H1 (cell line): ENCODE data around the gene ARMS2. TPM values are rescaled to one million over a fixed set of nuclear protein-coding genes. Genes with fewer than 3 reads are reported as not detected.

Experiments
- CTCF ChIA-PET: fragments of 300-600 bp; sonication (Branson Sonifier 250); formaldehyde crosslinking; loops from one replicate; lab custom pipeline; 2021; ENCODE audit not compliant: partially characterized antibody; lab: Charles Lee
- POLR2A ChIA-PET: fragments of 300-600 bp; sonication (Branson Sonifier 250); formaldehyde crosslinking; loops from one replicate; lab custom pipeline; 2021; ENCODE audit warnings: inconsistent platforms; ENCODE audit not compliant: partially characterized antibody; lab: Charles Lee
- DNase-seq, 2 experiments: peaks; one replicate each; pipeline versions ENCODE4 v3.0.0 to v3.0.0-alpha.2; 2010 to 2022; ENCODE audit warnings: low spot score in 2 of 2, low read depth in 1 of 2, mixed read lengths in 1 of 2
- FAIRE-seq: peaks from 2 replicates; lab custom pipeline; 2011; peaks lifted over from hg19 to GRCh38; lab: Jason Lieb, UNC
- H2AFZ ChIP-seq: 2 replicates; pipeline ENCODE4 v1.8.1; 2012; ENCODE audit warnings: low read length, inconsistent platforms
- H2AK5ac ChIP-seq: 2 replicates; pipeline ENCODE4 v1.6.1; 2013; ENCODE audit warnings: low read depth, low read length
- H2BK120ac ChIP-seq: replicated peaks from 2 replicates; pipeline ENCODE3; 2013; ENCODE audit warnings: low read depth, low read length, inconsistent platforms
- H2BK12ac ChIP-seq: 2 replicates; pipeline ENCODE4 v1.6.1; 2013; ENCODE audit warnings: low read depth, low read length
- H2BK15ac ChIP-seq: 2 replicates; pipeline ENCODE4 v1.6.1; 2013; ENCODE audit warnings: low read length
- H2BK20ac ChIP-seq: 2 replicates; pipeline ENCODE4 v1.6.1; 2013; ENCODE audit warnings: low read length
- H2BK5ac ChIP-seq: 2 replicates; pipeline ENCODE4 v1.6.1; 2013; ENCODE audit warnings: low read depth, low read length
- H3K14ac ChIP-seq: 2 replicates; pipeline ENCODE4 v1.6.1; 2013; ENCODE audit warnings: inconsistent platforms; ENCODE audit not compliant: insufficient read length
- H3K18ac ChIP-seq: 2 replicates; pipeline ENCODE4 v1.6.1; 2013; ENCODE audit warnings: low read length; ENCODE audit errors: extremely low read depth
- H3K23ac ChIP-seq: 2 replicates; pipeline ENCODE4 v1.6.1; 2013; ENCODE audit warnings: inconsistent platforms; ENCODE audit not compliant: insufficient read length
- H3K23me2 ChIP-seq: 2 replicates; pipeline ENCODE4 v1.6.1; 2013; ENCODE audit warnings: low read depth, low read length
- H3K27ac ChIP-seq: 2 replicates; pipeline ENCODE4 v1.6.1; 2011; ENCODE audit warnings: low read depth, low read length, inconsistent platforms
- H3K27me3 ChIP-seq, 4 experiments: replicated peaks in 1 of 4; 1 replicate in 1 of 4; 2 replicates in 3 of 4; pipeline versions ENCODE4 v1.6.1 to v1.8.1; 2011 to 2013; ENCODE audit warnings: low read length in 3 of 4, mild to moderate bottlenecking in 3 of 4, inconsistent platforms in 2 of 4, mixed read lengths in 2 of 4, moderate library complexity in 1 of 4; ENCODE audit not compliant: control insufficient read depth in 3 of 4, insufficient read depth in 3 of 4; ENCODE audit errors: extremely low read depth in 1 of 4
- H3K36me3 ChIP-seq, 4 experiments: 2 replicates each; pipeline versions ENCODE4 v1.6.1 to v1.8.1; 2011 to 2013; ENCODE audit warnings: mild to moderate bottlenecking in 4 of 4, low read length in 3 of 4, moderate library complexity in 2 of 4, control low read depth in 1 of 4, inconsistent platforms in 1 of 4; ENCODE audit not compliant: insufficient read depth in 4 of 4, control insufficient read depth in 2 of 4
- H3K4ac ChIP-seq: replicated peaks from 2 replicates; pipeline ENCODE3; 2013; ENCODE audit warnings: low read length, low read depth, mixed read lengths, inconsistent platforms; ENCODE audit not compliant: insufficient read length
- H3K4me1 ChIP-seq, 4 experiments: replicated peaks in 1 of 4; 1 replicate in 1 of 4; 2 replicates in 3 of 4; pipeline versions ENCODE4 v1.6.1 to v1.8.1; 2011 to 2013; ENCODE audit warnings: low read length in 3 of 4, inconsistent platforms in 2 of 4, mixed read lengths in 1 of 4; ENCODE audit not compliant: insufficient read depth in 4 of 4, control insufficient read depth in 3 of 4
- H3K4me2 ChIP-seq, 2 experiments: 2 replicates each; pipeline versions ENCODE4 v1.6.1 to v1.8.1; 2011 to 2013; ENCODE audit warnings: low read depth in 2 of 2, low read length in 2 of 2, control low read depth in 1 of 2, inconsistent platforms in 1 of 2, mild to moderate bottlenecking in 1 of 2; ENCODE audit not compliant: insufficient read depth in 1 of 2
- H3K4me3 ChIP-seq, 4 experiments: fragments of 200-600, 300-600 bp in 1 of 4; sonication (generic), shearing (Covaris generic), sonication (Bioruptor Twin) in 1 of 4; 2 replicates each; pipeline versions ENCODE4 v1.5.1 to v1.8.1; 2011 to 2016; ENCODE audit warnings: low read length in 4 of 4, low read depth in 3 of 4, control low read depth in 2 of 4, inconsistent platforms in 2 of 4, mild to moderate bottlenecking in 2 of 4, mixed read lengths in 1 of 4, moderate library complexity in 1 of 4; ENCODE audit not compliant: insufficient read depth in 2 of 4; ENCODE audit errors: extremely low read depth in 1 of 4
- H3K56ac ChIP-seq: replicated peaks from 2 replicates; pipeline ENCODE3; 2013; ENCODE audit warnings: low read depth, mild to moderate bottlenecking, mixed read lengths, low read length, inconsistent platforms; ENCODE audit not compliant: insufficient read length
- H3K79me1 ChIP-seq: 2 replicates; pipeline ENCODE4 v1.6.1; 2013; ENCODE audit warnings: low read depth, low read length, control low read depth
- H3K79me2 ChIP-seq, 2 experiments: 2 replicates each; pipeline versions ENCODE4 v1.6.1 to v1.8.1; 2012 to 2013; ENCODE audit warnings: low read length in 2 of 2, mild to moderate bottlenecking in 2 of 2, inconsistent platforms in 1 of 2; ENCODE audit not compliant: insufficient read depth in 2 of 2, control insufficient read depth in 1 of 2
- H3K9ac ChIP-seq, 4 experiments: replicated peaks in 1 of 4; 1 replicate in 1 of 4; 2 replicates in 3 of 4; pipeline versions ENCODE4 v1.6.1 to v1.8.1; 2011 to 2013; ENCODE audit warnings: low read depth in 3 of 4, low read length in 3 of 4, control low read depth in 2 of 4, mild to moderate bottlenecking in 2 of 4, moderate library complexity in 2 of 4, inconsistent platforms in 1 of 4; ENCODE audit errors: extremely low read depth in 1 of 4
- H3K9me3 ChIP-seq, 2 experiments: 2 replicates each; pipeline versions ENCODE4 v1.6.1 to v1.8.1; 2012 to 2013; ENCODE audit warnings: mild to moderate bottlenecking in 2 of 2, moderate library complexity in 2 of 2, control low read depth in 1 of 2, inconsistent platforms in 1 of 2, low read depth in 1 of 2, low read length in 1 of 2, mixed read lengths in 1 of 2; ENCODE audit not compliant: insufficient read depth in 2 of 2
- H4K20me1 ChIP-seq, 2 experiments: replicated peaks in 1 of 2; 2 replicates each; pipeline versions ENCODE3 to v1.8.1; 2011 to 2013; ENCODE audit warnings: inconsistent platforms in 2 of 2, low read length in 2 of 2, mild to moderate bottlenecking in 1 of 2; ENCODE audit not compliant: insufficient read depth in 2 of 2, control insufficient read depth in 1 of 2
- H4K5ac ChIP-seq: 2 replicates; pipeline ENCODE4 v1.6.1; 2013; ENCODE audit warnings: low read length, low read depth, mixed read lengths, inconsistent platforms; ENCODE audit not compliant: insufficient read length
- H4K8ac ChIP-seq: 2 replicates; pipeline ENCODE4 v1.8.0; 2013; ENCODE audit warnings: mild to moderate bottlenecking, moderate library complexity, low read length, inconsistent platforms; ENCODE audit not compliant: insufficient read depth; ENCODE audit errors: extremely low read depth
- H4K91ac ChIP-seq: replicated peaks from 2 replicates; pipeline ENCODE3; 2013; ENCODE audit warnings: low read length, mixed read lengths, inconsistent platforms; ENCODE audit not compliant: insufficient read length
- BRCA1 ChIP-seq: IDR thresholded peaks from 2 replicates; pipeline ENCODE4 v1.6.1; 2012; ENCODE audit warnings: low read depth, low read length, improper control_type of control experiment
- CREB1 ChIP-seq: IDR thresholded peaks from 2 replicates; pipeline ENCODE4 v1.6.1; 2012; ENCODE audit warnings: inconsistent platforms
- POLR2AphosphoS5 ChIP-seq: IDR thresholded peaks from 2 replicates; pipeline ENCODE4 v1.6.1; 2011; ENCODE audit warnings: low read depth, low read length
- WGBS, 2 experiments: shearing (Covaris generic) in 1 of 2; methylation state at CpG; one replicate each; pipeline versions ENCODE4 v1.1.6 to v1.1.7; 2013 to 2015; ENCODE audit warnings: low lambda C conversion rate in 2 of 2, mixed read lengths in 2 of 2, inconsistent platforms in 1 of 2, low coverage in 1 of 2, missing lambda C conversion rate in 1 of 2; ENCODE audit not compliant: insufficient replicate concordance in 2 of 2, insufficient coverage in 1 of 2, insufficient read length in 1 of 2; ENCODE audit errors: extremely low coverage in 1 of 2, missing lambda C conversion rate in 1 of 2; 5-methylcytosine and 5-hydroxymethylcytosine counted together
- polyA plus RNA-seq, 7 experiments: library from polyadenylated mRNA; depleted of rRNA in 3 of 7; stranded (reverse) in 5 of 7; unstranded in 2 of 7; fragments of >200 nt in 5 of 7; fragments of 200-250 nt in 2 of 7; gene quantifications; 1 replicate in 5 of 7; 2 replicates in 1 of 7; 4 replicates in 1 of 7; pipeline versions ENCODE4 v1.2.1 to v1.2.3, GENCODE V29; 2011 to 2013; ENCODE audit warnings: missing spikeins in 2 of 7, mixed read lengths in 2 of 7
- total RNA-seq: library from RNA; stranded (reverse); fragmentation: NEBNext Ultra II Directional; extraction: Animal tissue kit (Norgen Biotek cat#: 25700); gene quantifications from 2 replicates; pipeline ENCODE4 v1.2.1, GENCODE V29; 2021

Gene ARMS2
- total and polyA plus RNA-seq, 2 of the 8 experiments (the other 6 are each of a cell fraction or from before 2014, with no cell fraction given), result not detected

DNA sequence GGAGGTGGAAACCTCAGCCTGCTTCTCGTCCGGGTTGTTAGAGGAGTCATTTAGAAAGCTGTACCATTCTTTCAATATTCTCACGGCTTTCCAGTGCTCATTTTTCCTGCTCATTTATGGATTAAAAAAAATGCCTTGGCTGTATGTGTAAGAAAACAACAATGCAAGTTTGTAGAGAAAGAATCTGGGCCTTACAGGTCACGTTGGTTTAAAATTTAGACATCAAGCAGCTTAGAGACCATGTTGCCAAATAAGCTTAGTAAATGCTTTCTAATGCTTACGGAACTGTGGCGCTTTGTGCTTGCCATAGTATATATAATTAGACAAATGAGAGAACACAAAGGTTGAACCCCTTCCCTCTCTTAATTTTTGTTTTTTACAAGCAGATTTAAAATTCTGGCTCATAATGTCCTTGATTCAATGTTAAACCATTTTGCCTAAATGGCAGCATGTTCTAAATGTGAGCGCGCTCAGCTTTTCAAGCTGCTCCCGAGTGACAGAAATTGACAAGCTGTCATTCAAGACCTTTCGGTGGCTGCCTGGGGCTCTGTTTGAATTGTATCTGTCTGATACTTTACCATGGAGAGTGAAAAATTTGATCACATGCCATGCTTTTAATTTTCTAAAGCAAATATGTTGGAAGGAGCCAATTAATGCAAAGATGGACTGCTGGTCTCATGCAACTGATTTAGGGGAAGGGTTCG, 1.1 kb downstream of the ARMS2 start:
- H3K27me3 ChIP-seq, result peaks cover 3 to 12% (median 10%) of the 10 kb centered on the region in 4 experiments
- H3K79me1 ChIP-seq, result no peaks in the 10 kb centered on the region
- H3K4me2 ChIP-seq, result no peak overlapping the region
- 0 out of 4 replicates have a peak, but pooled peaks cover 0 to 2% of the 10 kb centered on the region in 2 experiments for H3K9me3 ChIP-seq
- no peak overlapping the region for H2BK15ac ChIP-seq
- no peak overlapping the region for H3K56ac ChIP-seq
- no peak overlapping the region for H3K23ac ChIP-seq
- H3K9ac ChIP-seq, result no peak overlapping the region
- H4K91ac ChIP-seq, result no peak overlapping the region
- DNase-seq (no peak), FAIRE-seq (no peak)
- peaks cover 0 to 13% (median 5%) of the 10 kb centered on the region in 4 experiments; a peak in 6 of 7 replicates for H3K4me1 ChIP-seq
- POLR2A ChIA-PET, result no interaction called here
- no peak overlapping the region for H3K27ac ChIP-seq
- no peak overlapping the region for H2BK5ac ChIP-seq
- no peak overlapping the region for H2AK5ac ChIP-seq
- H3K14ac ChIP-seq, result no peak overlapping the region
- 91% methylated on average over 11 of the region's 11 CpGs; no CpG with 5 or more reads in 1 of the 2 experiments for WGBS, 2 experiments
- TF ChIP-seq BRCA1, result no peak
- no peak for TF ChIP-seq CREB1
- no peak for TF ChIP-seq POLR2AphosphoS5
- no peak overlapping the region for H3K18ac ChIP-seq
- no peak overlapping the region for H3K4ac ChIP-seq
- H3K4me3 ChIP-seq, result no peak overlapping the region
- no peak overlapping the region for H2BK120ac ChIP-seq
- H2BK20ac ChIP-seq, result no peak overlapping the region
- no peaks in the 10 kb centered on the region for H3K23me2 ChIP-seq
- no peaks in the 10 kb centered on the region for H4K20me1 ChIP-seq
- H2AFZ ChIP-seq, result no peak overlapping the region
- no peak overlapping the region for H4K8ac ChIP-seq
- no peaks in the 10 kb centered on the region for H3K36me3 ChIP-seq
- H3K79me2 ChIP-seq, result no peaks in the 10 kb centered on the region
- H2BK12ac ChIP-seq, result no peak overlapping the region
- CTCF ChIA-PET, result interaction anchor here (0.8 to 1.7 kb wide), 6 partner anchors 17 to 193 kb away, joined by 3 to 4 read pairs (median 4); no protein-coding TSS in a partner anchor
- no peak overlapping the region for H4K5ac ChIP-seq
